ENCODE results near the gene MDFIC. TPM values are rescaled to one million over a fixed set of nuclear protein-coding genes. Genes with fewer than 3 reads are reported as not detected.

MDFIC gene
- total RNA-seq, 4 donors from 2014 or later, result 50.3 to 89.5 (median 58.1) TPM

GRCh38 chr7:114944745-114945625 lies 23.1 kb downstream of the MDFIC start:
- peaks cover 10 to 15% of the 10 kb centered on the region in 2 donors for H3K4me1 ChIP-seq
- peak; percentile 38 to 53 for DNase-seq
- intact Hi-C loops (cut with DNase I), result no loop called here
- WGBS, 2 donors, result 64 to 66% methylated on average over 19 of the region's 19 CpGs
- no peaks in the 10 kb centered on the region for H3K9me3 ChIP-seq
- H3K36me3 ChIP-seq, result no peaks in the 10 kb centered on the region
- TF ChIP-seq POLR2A (IDR thresholded peaks at IDR 0.05) (no peak), CTCF (IDR thresholded peaks at IDR 0.05) (no peak)
- H3K27ac ChIP-seq, result peak overlapping the region in 1 of 3 donors; percentile 10
- no peaks in the 10 kb centered on the region for H3K27me3 ChIP-seq
- H3K4me3 ChIP-seq (replicated peaks in 1 of 3), result no peak overlapping the region

GRCh38 chr7:114949231-114949630 lies 27.3 kb downstream of the MDFIC start:
- Histone ChIP-seq H3K36me3 (no peaks in the 10 kb centered on the region), H3K4me1 (peaks cover 5 to 6% of the 10 kb centered on the region in 2 donors), H3K27me3 (no peaks in the 10 kb centered on the region), H3K4me3 (replicated peaks in 1 of 3) (no peak overlapping the region), H3K27ac (no peak overlapping the region), H3K9me3 (no peaks in the 10 kb centered on the region)
- WGBS, 2 donors, result 82 to 87% methylated on average over 1 of the region's 1 CpG
- no peak for TF ChIP-seq POLR2A (IDR thresholded peaks at IDR 0.05)
- no peak for TF ChIP-seq CTCF (IDR thresholded peaks at IDR 0.05)
- DNase-seq, result no peak
- intact Hi-C loops (cut with DNase I), result no loop called here

- Histone ChIP-seq H3K36me3 (no peaks in the 10 kb centered on the region), H3K4me3 (replicated peaks in 1 of 3) (no peak overlapping the region), H3K27ac (no peak overlapping the region), H3K9me3 (no peaks in the 10 kb centered on the region), H3K4me1 (peaks cover 5 to 6% of the 10 kb centered on the region in 2 donors), H3K27me3 (no peaks in the 10 kb centered on the region)
- 78 to 97% methylated on average over 3 of the region's 3 CpGs for WGBS, 2 donors
- no peak for TF ChIP-seq CTCF (IDR thresholded peaks at IDR 0.05)
- TF ChIP-seq POLR2A (IDR thresholded peaks at IDR 0.05), result no peak
- no peak for DNase-seq
- intact Hi-C loops (cut with DNase I), result no loop called here
Measured at GRCh38 chr7:114952296-114952695, 30.4 kb downstream of the MDFIC start.

GRCh38 chr7:114953724-114954123 lies 31.8 kb downstream of the MDFIC start:
- 92 to 98% methylated on average over 2 of the region's 2 CpGs for WGBS, 2 donors

More at GRCh38 chr7:114953724-114954123, 31.8 kb downstream of the MDFIC start:
- DNase-seq, result no peak
- TF ChIP-seq CTCF (IDR thresholded peaks at IDR 0.05) (no peak), POLR2A (IDR thresholded peaks at IDR 0.05) (no peak)
- Histone ChIP-seq H3K36me3 (no peaks in the 10 kb centered on the region), H3K27me3 (no peaks in the 10 kb centered on the region), H3K4me1 (peaks cover 5 to 6% of the 10 kb centered on the region in 2 donors), H3K9me3 (no peaks in the 10 kb centered on the region), H3K4me3 (replicated peaks in 1 of 3) (no peak overlapping the region), H3K27ac (no peak overlapping the region)
- intact Hi-C loops (cut with DNase I), result no loop called here

All from thyroid gland (tissue), 4 donors.